GM18861 (cell line): ENCODE measurements around the gene KCNH1.

Experiments
- ATAC-seq: cut with Tn5 transposase; IDR thresholded peaks from one replicate; pipeline ENCODE4 v1.9.1; 2021; ENCODE audit not compliant: unreplicated experiment

KCNH1 gene

DNA sequence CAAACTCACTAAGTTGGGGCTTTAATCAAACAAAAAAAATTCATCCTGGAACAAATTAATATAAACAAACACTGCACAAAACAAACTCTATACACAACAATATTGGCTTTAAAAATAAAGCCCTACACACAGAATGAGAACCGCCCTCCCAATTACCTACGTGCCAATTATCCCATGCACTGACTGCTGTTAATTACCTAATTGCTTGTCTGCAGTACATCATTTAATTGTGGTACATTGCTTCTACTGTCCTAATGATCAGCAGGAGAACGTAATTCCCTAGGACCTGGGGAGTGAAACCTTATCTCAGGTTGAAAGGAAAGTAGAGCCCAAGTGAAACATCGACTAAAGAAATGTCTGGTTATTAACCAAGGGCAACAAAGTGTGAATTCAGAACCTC lies 364.5 kb downstream of the KCNH1 start:
- ATAC-seq = no peak

DNA sequence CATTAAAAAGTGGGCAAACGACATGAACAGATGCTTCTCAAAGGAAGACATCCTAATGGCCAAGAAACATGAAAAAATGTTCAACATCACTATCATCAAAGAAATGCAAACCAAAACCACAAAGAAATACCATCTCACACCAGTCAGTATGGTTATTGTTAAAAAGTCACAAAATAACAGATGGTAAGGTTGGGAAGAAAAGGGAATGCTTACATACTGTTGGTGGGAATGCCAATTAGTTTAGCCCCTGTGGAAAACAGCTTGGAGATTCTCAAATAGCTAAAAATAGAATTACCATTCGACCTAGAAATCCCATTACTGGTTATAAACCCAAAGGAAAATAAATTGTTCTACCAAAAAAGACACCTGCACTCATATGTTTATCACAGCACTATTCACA lies 369.4 kb downstream of the KCNH1 start:
- no peak for ATAC-seq

DNA sequence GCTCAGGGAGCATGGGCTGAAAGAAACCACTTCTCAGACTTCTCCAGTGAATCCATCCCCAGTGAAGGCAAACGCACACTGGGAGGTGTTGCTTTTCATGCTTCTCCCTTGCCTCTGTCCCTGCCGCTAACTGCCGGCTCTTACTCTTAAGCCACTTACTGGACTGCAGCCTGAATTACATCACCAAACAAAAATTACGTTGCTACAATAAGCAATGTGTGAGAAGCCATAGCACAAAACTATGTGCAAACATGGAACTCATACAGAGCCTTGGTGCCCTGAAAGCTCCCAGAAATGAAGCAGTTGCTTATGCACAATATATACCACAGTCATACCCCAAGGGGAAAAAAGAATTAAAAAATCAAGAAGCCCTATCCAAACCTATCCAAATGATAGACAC lies 375.2 kb downstream of the KCNH1 start:
- ATAC-seq = no peak

DNA sequence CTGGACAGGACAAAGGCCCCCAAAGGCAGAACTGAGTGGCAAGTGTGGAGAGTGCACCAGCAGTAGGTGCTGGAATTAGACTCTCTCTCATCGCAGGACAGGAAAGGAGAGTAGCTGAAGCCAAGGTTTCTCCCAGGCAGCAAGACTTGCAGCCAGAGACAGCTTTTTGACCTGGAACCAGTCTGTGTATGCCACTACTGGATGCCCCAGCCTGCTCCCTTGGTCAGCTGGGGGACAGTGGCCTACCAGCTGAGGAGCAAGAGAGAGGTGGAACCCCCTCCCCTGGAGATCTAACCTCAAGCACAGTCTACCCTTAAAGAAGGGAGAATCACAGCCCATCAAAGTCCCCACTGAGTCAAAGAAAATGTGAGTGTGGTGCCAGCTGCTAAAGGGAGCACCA lies 375.7 kb downstream of the KCNH1 start:
- ATAC-seq = no peak

DNA sequence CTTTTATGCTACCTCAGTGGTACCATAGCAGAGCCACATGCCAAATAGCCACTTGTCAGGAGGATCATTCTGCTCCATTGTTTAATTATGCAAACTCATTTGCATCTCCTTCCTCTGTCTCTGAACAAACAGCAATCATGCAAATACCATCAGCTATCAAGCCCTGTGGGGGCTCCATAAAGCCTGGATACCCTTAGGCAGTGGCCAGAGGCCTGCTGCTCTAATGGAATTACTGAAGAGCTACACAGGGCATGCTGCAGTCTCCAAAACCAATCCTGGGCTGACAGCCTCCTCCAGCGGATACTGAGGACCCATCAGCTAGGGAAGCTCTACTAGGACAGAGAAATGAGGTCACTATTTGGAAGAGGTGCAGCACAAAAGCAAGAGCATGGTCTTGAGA lies 376.3 kb downstream of the KCNH1 start:
- ATAC-seq = no peak

DNA sequence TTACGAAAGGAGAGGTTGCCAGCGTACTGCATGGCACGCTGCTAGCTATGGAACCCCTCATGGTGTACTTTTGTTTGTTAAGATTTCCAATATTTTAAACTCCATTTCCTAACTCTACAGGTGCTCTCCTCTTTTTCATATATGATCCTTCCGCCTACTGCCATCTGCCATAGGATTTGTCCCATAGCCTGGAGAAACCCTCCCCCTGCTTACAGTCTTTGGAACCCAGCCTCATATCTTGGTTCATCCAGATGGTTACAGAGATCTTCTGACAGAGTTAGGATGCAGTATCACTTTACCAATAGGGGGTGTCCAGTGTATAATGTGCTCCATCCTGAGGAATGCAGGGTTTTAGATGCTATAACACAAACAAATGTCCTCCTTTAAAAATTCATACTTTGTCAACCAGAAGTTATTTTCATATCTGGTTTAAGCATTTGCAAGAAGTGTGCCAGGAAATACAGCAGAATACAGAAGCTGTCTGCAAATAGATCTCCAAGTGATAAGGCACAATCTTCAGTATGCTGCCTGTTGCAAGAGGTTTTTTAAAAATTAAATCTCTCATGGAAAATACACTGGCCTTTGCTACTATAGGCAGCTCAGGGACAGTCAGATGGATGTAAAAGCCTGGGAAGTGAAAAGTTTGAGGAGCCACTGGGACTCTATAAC lies 377.8 kb downstream of the KCNH1 start:
- ATAC-seq = no peak

DNA sequence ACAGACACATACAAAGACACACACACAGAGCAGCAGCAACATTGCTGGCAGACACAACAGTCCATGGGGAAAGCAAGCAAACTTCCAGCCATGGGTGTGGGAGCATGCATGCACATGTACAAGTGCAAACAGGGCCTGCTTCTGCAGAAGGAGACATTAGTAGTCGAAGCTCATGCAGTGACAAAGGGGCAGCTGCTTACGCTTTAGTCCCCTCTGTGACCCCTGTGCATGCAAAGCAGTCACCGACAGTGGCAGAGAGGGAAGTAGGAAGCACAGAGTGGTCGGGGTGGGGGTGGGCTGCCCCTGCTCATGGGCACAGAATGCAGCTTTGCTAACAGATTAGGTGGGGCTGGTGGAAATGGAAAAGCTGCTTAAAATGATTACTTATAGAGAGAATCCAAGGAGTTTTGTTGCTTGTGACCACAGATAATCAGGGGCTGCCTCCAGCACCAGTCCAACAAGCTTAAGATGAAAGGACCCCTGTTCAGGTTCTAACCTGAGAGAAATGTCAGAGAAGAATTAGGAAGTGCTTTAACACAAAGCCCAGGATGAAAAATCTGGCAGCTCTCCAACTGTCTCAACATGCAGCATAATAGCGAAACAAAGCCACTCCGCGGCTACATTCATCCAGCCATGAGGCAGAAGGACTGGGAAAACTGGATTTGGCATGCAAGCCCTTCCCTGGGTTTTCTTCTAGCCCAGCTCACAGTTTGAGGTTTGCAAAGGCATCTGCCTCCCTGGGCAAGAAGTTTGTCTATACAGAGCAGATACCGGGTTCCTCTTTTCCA lies 378.9 kb downstream of the KCNH1 start:
- ATAC-seq = no peak

DNA sequence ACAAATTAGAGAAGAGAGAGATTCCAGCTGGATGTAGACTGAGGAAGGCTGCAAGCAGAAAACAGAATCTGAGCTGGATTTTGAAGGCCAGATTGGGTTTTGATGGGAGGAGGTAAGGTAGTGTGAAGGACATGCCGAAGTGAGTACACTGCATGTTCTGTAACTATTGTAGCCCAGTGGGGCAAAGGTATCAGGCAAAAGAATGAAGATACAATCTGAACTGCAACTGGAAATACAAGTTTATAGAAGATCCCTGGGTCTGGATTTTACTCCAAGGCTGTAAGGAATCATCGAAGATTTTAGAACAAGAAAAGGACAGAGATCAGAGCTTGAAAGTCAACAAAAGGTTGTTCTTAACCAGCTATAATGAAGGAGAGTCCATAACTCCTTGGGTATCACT lies 382.0 kb downstream of the KCNH1 start:
- ATAC-seq = no peak

DNA sequence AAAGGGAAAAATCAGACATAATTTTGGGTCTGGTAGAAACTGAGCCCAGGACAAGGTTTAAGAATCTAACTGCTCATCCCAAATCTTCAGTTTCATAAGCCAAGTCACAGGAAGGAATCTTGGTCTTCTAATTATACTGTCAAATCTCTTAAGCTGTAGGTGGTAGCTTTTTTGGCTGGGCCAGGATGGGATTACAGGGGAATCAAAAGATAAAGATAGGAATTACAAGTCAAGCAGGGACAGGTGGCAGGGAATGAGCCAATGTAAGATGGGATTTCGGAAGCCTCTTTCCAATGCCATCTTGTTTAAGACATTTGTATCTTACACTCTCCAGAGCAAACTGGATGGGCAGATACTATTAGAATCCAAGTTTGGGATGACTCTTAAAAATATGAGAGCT lies 383.5 kb downstream of the KCNH1 start:
- ATAC-seq = no peak

DNA sequence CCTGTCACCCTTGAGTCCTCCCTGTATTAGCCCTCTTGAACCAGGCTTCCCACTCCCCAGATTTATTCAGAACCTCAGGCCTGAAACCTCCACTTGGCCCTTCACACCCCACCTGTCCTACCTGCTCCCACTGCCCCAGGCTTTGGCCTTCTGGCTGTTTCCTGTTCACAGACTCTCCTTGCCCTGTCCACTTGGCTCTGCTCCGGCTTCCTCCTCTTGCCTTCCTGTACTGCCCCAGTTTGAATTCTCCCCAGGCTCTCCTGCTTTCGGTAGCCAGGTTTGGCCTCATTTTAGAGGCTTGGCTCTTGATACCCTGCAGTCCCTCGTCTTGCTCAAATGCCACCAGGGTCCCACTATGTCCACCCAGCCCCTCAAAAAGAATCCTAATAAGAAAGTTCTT lies 385.2 kb downstream of the KCNH1 start:
- no peak for ATAC-seq

DNA sequence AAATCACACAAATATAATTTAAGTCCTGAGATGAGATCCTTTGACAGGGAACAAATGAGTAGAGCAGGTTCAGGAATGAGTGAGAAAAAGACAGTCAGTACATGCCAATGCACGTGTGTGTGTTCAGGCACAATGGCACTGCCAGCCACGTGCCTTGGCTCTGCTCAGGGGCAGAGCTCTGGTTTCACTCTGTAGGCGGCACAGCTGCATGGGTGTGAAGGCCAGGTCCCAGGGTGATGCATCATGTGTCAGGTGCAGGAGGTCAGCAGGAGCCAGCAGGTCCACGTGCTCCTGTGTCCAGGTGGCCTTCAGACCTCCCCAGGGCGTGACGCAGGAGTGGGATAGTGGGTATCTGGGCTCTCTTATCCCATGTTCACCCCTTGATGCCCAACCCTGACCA lies 386.1 kb downstream of the KCNH1 start:
- no peak for ATAC-seq

DNA sequence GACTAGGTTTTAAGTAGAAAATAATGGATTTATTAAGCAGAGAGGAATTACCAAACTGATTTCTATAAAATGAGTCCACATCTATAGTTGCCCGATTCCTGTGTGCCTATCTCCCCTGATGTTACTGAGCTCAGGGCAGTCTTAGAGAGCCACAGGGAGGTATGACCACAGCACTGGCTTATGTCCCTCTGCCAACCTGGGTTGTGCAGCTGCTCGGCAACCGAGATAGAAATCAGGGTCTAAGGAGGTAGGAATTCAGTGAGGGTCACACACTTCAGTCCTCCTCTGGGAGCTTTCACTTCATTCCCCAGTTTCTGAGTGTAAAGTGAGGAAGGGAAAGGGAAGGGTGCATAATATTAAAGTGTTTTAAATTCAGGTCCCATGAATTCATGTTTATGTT lies 386.8 kb downstream of the KCNH1 start:
- no peak for ATAC-seq

DNA sequence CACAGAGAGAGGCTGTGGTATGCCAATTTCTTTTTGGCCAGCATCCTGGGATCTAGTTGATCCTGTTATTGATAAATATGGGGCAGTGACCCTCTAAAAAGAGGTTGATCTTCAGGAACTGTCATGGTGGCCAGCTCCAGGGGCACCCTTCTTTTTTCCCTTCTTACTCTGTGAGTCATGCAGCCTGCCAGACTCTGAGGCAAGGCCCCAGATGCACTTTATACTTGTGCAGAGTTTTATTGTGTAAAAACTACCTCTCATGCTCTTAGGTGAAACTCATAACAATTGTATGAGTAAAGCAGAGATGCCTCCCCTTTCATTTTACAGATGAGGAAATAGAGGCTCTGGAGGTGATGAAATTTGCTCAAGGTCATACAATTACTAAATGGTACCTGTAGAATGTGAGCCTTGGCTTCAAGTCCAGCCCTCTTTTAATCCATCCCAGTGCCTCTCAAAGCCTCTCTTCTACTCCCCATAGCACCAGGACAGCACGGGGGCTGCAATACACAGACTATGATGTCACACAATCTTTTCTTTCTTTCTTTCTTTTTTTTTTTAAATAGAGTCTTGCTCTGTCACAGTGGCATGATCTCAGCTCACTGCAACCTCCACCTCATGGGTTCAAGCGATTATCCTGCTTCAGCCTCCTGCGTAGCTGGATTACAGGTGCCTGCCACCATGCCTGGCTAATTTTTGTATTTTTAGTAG lies 387.8 kb downstream of the KCNH1 start:
- no peak for ATAC-seq

DNA sequence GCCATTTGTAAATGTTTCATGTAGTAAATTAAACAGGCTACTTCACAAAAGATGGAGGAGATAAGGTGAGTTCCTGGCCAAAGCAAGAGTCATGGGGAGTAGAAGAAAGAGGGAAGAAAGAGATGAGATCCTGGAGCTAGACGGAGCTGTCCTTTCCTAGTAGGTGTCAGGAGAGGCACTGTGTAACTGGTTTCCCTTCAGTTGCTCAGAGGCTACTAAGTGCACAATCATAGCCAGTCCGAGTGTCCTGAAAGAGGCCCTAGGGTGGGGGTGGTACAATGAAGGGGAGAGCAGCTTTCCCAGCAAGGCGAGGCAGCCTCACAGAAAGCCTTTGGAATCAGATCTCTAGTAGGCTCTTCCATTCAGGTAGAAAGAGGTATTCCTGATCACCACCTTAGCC lies 390.9 kb downstream of the KCNH1 start:
- ATAC-seq = no peak

DNA sequence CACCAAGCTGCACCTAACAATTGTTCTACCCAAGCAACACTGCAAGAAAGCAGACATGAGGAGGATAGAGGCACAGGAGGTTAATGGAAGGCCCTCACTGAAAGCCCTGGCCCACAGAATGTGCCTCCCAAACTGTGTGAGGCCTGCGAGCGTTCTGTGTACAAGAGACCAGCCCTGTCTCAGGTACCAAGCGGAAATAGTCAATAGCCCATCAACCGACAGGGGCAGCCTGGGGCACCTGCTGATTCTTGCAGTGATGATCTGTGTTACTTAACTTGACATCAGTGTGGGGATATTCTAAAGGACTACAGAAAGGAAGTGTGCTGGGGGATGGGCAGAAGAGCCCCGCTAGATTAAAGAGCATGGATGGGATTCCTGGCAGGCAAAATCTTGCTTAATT lies 392.4 kb downstream of the KCNH1 start:
- ATAC-seq = no peak

DNA sequence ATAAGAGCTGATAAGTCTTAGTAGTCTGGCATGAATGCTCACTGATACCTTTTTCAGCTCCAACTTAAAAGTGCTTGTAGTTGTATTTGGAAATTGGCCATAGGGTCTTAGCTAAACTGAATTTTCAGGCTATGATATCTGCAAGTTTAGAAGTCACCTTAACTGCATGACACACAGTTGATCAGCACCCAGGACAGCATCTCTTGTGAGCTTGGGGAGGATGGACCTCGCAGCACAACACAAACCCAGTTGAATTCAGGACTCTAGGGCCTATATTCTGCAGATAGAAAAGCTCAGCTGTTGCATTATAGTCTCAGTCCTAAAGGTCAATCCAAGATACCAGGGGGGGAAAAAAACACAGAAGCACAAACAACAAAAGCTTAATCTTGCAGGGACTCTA lies 394.3 kb downstream of the KCNH1 start:
- ATAC-seq = no peak

DNA sequence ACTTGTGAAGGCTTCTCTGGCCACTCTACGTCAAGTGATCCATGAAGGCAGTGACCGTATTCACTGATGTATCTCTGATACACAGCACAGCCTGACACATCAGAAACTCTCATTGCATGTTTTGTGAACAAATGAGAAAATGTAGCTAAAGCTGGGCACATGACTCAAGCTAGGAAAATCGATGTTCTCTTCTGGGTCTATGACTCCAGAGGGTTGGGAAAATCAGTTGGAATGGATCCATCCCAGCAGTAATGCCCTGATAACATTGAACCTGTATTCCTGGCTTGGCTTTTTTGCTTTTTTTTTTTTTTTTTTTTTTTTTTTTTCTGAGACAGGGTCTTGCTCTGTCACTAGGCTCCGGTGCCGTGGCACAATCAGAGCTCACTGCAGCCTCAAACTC lies 395.7 kb downstream of the KCNH1 start:
- no peak for ATAC-seq

DNA sequence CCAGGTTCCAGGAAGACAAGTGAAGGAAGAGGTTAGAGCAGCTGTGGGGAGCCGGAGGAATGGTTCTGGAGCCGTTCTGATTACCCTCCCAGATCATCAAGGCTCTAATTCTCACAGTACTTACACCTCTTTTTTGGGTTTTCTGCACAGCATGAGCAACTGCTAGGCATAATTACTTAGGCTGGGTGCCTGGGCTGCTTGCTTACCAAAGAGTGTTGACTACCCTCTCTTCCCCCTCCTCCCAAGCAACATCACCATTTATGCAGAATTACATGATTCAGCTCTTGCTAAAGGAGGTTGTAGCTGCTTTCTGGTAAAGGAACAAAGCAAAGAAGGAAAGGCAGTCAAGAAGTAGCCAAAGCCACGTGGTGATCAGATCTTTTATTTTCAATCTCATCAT lies 397.2 kb downstream of the KCNH1 start:
- no peak for ATAC-seq

DNA sequence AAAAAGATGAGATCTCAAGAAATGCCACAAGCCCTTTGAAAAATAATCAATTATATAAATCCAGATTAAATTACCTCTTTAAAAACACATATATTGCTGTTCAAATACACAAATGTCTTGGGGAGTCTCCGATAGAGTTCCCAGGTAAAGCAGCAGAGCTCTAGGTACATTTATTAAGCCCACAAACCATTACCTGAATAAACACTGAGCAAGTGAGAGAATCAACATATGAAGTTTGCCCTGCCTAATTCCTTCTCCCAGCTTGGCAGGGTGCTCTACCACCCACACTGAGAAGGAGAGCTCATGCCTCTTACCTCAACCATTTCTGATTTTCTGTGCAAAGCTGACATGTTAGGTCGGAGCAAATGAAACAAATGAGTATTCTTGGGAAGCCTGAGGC lies 402.4 kb downstream of the KCNH1 start:
- no peak for ATAC-seq

DNA sequence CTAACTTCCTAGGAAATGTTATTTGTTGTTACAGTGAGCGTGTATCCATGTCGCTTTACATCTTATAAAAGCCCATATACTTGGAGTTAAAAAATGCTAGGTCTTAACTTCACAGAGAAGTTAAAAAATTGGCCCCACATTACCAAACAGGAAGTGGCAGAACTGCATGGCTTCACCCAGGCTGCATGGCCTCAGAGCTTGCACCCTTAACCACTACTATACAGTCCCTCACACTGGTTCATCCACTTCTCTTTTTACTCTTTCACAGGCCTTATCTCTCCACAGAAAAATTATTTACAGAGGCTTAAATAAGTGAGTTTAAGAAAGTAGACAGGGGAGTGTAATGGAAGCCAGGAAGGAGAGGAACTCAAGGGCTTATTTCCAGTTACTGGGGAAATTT lies 402.8 kb downstream of the KCNH1 start:
- no peak for ATAC-seq

DNA sequence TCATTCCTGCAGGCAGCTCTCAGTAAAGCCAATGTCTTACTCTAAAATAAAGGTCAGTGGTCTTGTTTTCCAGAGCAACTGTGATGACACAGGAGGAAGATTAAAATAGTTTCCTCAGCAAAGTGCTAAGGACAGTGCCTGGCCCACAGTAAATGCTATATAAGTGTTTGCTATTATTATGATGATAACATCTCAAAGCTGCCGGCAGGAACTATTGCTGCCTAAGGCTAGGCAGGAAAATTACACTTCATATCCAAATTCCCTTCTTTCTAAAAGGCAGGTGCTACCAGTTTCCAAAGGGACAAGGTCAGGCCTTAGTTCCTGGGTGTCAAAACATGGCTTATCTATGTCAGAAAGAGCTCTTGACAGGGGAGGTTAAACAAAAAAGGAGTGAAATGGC lies 403.9 kb downstream of the KCNH1 start:
- ATAC-seq = no peak

DNA sequence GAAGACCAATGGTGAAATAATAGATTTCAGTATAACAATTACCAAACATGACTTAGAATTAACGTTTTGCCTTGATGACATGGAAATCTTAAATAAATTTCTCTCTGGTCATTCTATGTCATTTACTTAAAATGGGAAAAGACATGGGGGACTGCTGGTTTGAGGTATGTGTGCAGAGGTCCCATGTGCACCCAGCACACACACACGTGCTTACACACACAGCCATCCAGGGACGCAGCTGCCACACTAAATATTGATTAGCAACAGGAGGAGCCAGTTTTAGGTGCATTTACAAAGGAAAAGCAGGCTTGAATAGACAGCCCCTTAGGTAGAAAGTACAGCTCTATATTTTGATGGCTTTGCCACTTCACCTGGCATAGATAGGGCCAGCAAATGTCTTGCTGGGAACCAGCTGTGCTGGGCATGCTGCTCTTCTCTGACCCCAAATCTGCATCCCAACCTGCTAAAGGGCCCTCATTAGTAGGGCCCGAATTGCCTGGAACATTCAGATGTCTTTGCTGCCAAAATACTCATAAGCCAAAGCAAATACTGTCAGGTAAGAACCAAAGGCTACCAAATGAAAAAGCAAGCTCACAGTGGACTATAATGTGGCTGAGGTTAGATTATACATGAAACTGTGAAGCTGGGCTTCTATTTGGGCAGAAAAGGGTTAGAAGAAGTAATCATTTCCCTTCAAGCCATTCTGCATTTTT lies 405.4 kb downstream of the KCNH1 start:
- ATAC-seq = no peak
